ENCODE measurements around the gene MARCOL.
"Not testable (repeated sequence)": the region's sequence is repeated elsewhere in the genome, so short reads cannot be mapped to it uniquely, and the experiment has no call there.

Gene MARCOL

DNA sequence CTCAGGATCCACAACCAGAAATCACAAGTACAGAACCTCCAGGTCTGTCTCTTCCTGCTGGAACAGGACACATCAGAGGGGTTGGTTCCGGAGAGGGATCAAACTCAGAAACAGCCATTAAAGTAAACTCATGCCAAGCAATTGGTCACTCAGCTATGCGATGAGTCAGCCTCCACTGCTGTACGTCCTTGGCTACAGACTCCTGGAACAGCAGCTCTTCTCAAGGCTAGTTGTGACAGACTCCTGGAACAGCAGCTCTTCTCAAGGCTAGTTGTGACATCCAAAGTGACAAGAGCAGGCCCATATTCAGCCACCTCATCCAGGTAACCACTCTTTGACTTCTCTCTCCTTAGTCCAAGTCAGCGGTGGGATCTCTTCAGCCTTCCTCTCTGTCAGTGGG lies 30.2 kb downstream of the MARCOL start, which contains the start of gene SPINK13:
Gene SPINK13 (plus strand): TSS at position 229 of the 400 bp plus-strand sequence. CDS start 1,279 bp downstream, outside the sequence.
- no peak for DNase-seq

DNA sequence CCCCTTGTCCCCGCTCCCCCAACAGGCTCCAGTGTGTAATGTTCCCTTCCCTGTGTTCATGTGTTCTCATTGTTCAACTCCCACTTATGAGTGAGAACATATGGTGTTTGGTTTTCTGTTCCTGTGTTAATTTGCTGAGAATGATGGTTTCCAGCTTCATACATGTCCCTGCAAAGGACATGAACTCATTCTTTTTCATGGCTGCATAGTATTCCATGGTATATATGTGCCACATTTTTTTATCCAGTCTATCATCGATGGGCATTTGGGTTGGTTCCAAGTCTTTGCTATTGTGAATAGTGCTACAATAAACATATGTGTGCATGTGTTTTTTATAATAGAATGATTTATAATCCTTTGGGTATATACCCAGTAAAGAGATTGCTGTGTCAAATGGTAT lies 36.8 kb downstream of the MARCOL start:
- not testable (repeated sequence) for DNase-seq

- DNase-seq: not testable (repeated sequence)
Observed at GRCh38 chr5:148280893-148281292, 42.6 kb downstream of the MARCOL start.

DNA sequence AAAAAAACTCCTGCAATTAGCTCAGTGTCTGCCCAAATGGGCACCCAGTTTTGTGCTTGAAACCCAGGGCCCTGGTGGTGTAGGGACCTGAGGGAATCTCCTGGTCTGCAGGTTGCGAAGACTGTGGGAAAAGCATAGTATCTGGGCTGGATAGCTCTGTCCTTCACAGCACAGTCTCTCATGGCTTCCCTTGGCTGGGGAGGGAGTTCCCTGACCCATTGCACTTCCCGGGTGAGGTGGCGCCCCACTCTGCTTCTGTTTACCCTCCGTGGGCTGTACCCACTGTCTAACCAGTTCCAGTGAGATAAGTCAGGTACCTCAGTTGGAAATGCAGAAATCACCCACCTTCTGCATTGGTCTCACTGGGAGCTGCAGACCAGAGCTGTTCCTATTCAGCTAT lies 43.0 kb downstream of the MARCOL start:
- not testable (repeated sequence) for DNase-seq

DNA sequence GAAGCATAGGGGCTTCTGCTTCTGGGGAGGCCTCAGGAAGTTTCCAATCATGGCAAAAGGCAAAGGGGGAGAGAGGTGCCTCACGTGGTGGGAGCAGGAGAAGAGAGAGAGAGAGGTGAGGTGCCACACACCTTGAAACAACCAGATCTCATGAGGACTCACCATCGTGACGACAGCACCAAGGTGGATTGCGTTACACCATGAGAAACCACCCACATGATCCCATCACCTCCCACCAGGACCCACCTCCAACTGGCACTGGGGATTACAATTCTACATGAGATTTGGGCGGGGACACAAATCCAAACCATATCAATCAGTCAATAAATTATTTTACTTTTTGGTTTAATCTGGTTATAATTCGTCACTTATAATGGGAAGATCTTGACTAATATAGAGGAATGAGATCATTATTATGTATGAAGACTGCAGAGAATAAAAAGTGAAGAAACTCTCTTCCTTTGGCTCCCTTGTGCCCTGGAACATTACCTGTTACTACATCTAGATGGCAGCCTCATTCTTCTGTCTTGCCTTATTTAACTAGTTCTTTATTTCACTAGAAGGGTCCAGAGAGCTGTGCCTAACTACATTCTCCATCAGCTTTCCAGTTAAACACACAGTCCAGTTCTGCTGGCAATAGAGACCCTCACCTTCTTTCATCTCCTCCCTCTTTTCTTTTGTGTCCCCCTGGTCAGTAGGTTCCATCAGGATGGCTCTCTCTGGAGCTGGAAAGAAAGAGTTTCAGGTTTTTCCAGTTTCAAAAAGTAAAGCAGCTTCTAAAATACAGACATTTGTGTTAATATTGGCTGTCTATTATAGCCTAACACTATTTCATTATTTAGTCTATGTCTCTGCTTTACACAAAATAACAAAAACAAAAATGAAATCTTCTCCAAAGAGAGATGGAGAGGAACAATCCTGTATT lies 52.2 kb downstream of the MARCOL start:
- no peak for DNase-seq

All from stimulated activated CD4-positive, alpha-beta T cell treated with anti-CD3 and anti-CD28 coated beads, Interleukin-2, amount 100 ng/mL, for 48 hours (primary cell).